VCaP (cell line): Measurements from ENCODE around the gene NDUFAF2.

Source experiments
- H3K27ac ChIP-seq: fragments of 450-650 bp; 2 replicates; pipeline ENCODE4 v1.5.1; 2017
- TF ChIP-seq, protein P1 (sequence below): fragments of 450-650 bp; conservative IDR thresholded peaks from 2 replicates; pipeline ENCODE4 v1.5.1; 2017; ENCODE audit warnings: mild to moderate bottlenecking, moderate library complexity

NDUFAF2 gene

DNA sequence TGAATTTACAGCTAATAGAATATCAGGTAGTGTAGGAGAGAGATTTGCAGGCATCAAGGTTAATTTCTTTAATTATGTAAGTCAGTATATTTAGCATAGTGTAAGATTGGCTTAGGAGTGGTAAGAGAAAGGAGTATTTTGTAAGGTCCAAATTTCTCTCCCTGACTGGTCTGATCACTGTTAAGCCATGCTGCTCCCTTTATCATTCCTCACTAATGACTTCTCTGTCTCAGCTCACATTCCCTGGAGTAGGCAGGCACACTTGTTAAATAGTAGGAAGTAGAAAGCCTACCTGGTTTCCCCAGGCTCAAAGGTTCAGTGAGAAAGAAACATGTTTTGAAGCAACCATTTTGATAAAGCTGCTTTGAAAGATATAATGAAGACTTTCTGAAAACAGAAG is 126.5 kb downstream of the NDUFAF2 start:
- TF ChIP-seq, protein P1, sequence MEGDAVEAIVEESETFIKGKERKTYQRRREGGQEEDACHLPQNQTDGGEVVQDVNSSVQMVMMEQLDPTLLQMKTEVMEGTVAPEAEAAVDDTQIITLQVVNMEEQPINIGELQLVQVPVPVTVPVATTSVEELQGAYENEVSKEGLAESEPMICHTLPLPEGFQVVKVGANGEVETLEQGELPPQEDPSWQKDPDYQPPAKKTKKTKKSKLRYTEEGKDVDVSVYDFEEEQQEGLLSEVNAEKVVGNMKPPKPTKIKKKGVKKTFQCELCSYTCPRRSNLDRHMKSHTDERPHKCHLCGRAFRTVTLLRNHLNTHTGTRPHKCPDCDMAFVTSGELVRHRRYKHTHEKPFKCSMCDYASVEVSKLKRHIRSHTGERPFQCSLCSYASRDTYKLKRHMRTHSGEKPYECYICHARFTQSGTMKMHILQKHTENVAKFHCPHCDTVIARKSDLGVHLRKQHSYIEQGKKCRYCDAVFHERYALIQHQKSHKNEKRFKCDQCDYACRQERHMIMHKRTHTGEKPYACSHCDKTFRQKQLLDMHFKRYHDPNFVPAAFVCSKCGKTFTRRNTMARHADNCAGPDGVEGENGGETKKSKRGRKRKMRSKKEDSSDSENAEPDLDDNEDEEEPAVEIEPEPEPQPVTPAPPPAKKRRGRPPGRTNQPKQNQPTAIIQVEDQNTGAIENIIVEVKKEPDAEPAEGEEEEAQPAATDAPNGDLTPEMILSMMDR = no peak
- H3K27ac ChIP-seq = no peak overlapping the region

DNA sequence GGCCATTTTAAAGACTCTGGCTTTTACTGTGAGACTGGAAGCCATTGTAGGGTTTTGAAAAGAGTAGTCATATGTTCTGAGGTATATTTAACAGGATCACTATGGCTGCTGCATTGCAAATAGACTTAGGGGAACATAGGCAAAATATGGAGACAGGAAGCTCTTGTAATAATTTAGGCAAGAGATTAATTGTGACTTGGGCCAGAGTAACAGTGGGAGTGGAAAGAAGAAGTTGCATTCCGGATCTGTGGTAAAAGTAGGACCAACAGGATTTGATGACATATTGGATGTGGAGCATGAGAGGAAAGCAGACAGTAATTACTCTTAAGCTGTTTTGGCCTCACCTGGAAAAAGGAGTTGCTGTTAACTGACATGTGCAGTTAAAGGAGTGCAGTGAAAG is 131.6 kb downstream of the NDUFAF2 start:
- TF ChIP-seq, protein P1 = no peak

DNA sequence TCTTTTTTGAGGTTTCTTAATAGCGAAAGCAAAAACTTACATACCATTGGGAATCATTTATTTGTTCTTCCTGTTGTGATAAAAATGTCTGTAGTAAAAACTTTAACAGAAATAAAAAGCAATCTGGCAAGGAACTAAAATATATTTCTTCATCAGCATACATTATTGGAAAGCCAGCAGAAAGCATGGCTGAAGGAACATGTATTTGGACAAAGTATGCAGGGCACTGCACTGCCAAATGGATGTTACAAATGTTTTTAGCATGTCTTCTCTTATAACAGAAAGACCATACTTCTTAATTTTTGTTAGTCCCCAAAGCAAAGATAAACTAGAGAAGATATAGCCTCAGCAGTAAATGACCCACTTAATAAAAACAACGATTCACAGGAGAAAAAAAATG is 136.7 kb downstream of the NDUFAF2 start:
- H3K27ac ChIP-seq = no peak overlapping the region
- TF ChIP-seq, protein P1 = no peak

More for the DNA sequence above, 131.6 kb downstream of the NDUFAF2 start:
- no peak overlapping the region for H3K27ac ChIP-seq

DNA sequence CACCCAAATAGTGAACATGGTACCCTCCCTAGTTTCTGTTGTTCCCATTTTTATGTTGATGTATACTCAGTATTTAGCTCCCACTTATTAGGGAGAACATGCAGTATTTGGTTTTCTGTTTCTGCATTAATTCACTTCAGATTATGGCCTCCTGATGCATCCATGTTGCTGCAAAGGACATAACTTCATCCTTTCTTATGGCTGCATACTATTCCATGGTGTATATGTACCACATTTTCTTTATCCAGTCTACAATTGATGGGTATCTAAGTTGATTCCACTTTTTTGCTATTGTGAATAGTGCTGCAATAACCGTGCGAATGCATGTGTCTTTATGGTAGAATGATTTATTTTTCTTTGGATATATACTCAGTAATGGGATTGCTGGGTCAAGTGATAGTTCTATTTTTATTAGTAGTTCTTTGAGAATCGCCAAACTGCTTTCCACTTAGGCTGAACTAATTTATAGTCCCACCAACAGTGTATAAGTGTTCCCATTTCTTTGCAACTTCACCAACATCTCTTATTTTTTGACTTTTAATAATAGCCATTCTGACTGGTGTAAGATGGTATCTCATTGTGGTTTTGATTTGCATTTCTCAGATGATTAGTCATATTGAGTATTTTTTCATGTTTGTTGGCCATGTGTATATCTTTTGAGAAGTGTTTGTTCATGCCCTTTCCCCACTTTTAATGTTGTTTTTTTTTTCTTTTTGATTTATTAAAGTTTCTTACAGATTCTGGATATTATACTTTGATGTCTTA is 137.7 kb downstream of the NDUFAF2 start:
- TF ChIP-seq, protein P1 = no peak
- no peak overlapping the region for H3K27ac ChIP-seq

DNA sequence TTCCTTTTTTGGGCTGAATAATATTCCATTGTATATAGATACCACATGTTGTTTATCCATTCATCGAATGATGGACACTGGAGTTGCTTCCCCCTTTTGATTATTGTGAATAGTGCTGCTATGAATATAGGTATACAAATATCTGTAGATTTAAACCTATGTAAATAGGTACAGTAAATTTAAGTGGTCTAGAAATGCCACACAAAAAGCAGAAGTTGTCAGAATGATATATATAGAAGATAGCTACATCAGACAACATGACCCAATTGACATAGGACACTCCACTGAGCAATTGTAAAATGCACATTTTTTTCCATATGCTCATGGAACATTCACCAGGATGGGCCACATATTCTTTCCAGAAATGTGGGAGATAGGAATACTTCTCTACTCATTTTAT is 139.7 kb downstream of the NDUFAF2 start:
- TF ChIP-seq, protein P1 = no peak
- no peak overlapping the region for H3K27ac ChIP-seq

DNA sequence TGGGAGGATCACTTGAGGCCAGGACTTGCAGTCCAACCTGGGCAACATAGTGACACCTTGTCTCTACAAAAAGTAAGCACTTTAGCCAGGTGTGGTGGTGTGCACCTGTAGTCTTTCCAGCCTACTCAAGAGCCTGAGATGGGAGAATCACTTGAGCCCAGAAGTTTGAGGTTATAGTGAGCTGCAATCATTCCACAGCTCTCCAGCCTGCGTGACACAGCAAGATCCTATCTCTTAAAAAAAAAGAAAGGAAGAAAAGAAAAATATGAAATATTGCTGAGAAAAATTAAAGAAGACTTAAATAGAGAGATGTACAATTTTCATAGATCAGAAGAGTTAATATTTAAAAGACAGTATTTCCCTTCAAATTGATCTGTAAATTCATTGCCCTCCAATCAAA is 140.9 kb downstream of the NDUFAF2 start:
- no peak overlapping the region for H3K27ac ChIP-seq
- TF ChIP-seq, protein P1 = no peak

DNA sequence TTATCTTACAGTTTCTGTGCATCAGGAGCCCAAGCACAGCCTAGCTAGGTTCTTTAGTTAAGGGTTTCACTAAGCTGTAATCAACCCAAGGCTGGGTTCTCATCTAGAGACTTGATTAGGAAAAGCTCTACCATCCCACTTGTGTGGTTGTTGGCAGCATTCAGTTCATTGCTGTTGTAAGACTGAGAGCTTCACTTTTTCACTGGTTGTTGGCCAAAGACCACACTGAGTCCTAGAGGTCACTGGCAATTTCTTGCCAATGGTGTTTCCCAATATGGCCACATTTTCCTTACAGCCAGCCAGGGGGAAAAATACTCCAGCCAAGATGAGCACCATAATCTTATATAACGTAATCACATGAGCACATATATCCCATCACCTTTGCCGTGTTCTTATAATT is 142.9 kb downstream of the NDUFAF2 start:
- TF ChIP-seq, protein P1 = no peak

More for the DNA sequence above, 142.9 kb downstream of the NDUFAF2 start:
- H3K27ac ChIP-seq = no peak overlapping the region
